Gastroesophageal sphincter (tissue), 3 donors: Measurements from ENCODE around the gene TAS2R1.

ENCODE experiments used
- POLR2AphosphoS5 ChIP-seq: sonication (generic); formaldehyde crosslinking; IDR thresholded peaks from one replicate; pipeline ENCODE4 v1.6.1; 2017; ENCODE audit warnings: antibody characterized with exemption
- TF ChIP-seq, protein P1 (sequence below), 4 experiments: fragments of 200-600 bp in 2 of 4; fragments of 450-650 bp in 2 of 4; sonication (generic) in 1 of 4; IDR thresholded peaks; one replicate each; pipeline ENCODE4 v1.5.1; 2017 to 2019; ENCODE audit warnings: antibody characterized with exemption in 4 of 4, mild to moderate bottlenecking in 2 of 4, moderate library complexity in 2 of 4

GRCh38 chr5:9619331-9620092 lies 10.6 kb downstream of the TAS2R1 start:
- TF ChIP-seq, protein P1, sequence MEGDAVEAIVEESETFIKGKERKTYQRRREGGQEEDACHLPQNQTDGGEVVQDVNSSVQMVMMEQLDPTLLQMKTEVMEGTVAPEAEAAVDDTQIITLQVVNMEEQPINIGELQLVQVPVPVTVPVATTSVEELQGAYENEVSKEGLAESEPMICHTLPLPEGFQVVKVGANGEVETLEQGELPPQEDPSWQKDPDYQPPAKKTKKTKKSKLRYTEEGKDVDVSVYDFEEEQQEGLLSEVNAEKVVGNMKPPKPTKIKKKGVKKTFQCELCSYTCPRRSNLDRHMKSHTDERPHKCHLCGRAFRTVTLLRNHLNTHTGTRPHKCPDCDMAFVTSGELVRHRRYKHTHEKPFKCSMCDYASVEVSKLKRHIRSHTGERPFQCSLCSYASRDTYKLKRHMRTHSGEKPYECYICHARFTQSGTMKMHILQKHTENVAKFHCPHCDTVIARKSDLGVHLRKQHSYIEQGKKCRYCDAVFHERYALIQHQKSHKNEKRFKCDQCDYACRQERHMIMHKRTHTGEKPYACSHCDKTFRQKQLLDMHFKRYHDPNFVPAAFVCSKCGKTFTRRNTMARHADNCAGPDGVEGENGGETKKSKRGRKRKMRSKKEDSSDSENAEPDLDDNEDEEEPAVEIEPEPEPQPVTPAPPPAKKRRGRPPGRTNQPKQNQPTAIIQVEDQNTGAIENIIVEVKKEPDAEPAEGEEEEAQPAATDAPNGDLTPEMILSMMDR (IDR thresholded peaks at IDR 0.05) = no peak
- TF ChIP-seq POLR2AphosphoS5 = no peak
